Renal pelvis (tissue), 4 donors: ENCODE results near the gene RASA3. TPM values are rescaled to one million over a fixed set of nuclear protein-coding genes. Genes with fewer than 3 reads are reported as not detected.

Experiments used
- DNase-seq: peaks from one replicate; pipeline ENCODE4 v3.0.0-alpha.2; 2013
- polyA plus RNA-seq, 3 donors: library from polyadenylated mRNA; unstranded; fragments of 120-200 nt; gene quantifications; one replicate each; pipeline ENCODE4 v1.2.1, GENCODE V29; 2013; ENCODE audit not compliant: insufficient read length in 3 of 3

The RASA3 gene
- polyA plus RNA-seq, 3 donors, result 11.3 to 13.4 (median 12.1) TPM

- DNase-seq, result no peak
Measured at GRCh38 chr13:114004420-114005205, 127.8 kb downstream of the RASA3 start.

GRCh38 chr13:114002771-114003321, 129.6 kb downstream of the RASA3 start:
- no peak for DNase-seq

- DNase-seq, result no peak
Measured at GRCh38 chr13:114002009-114002544, 130.3 kb downstream of the RASA3 start.

- no peak for DNase-seq
Measured at GRCh38 chr13:114001331-114002008, 131.0 kb downstream of the RASA3 start.

- DNase-seq, result no peak
Measured at GRCh38 chr13:114000151-114001040, 132.0 kb downstream of the RASA3 start.

- no peak for DNase-seq
Measured at GRCh38 chr13:113999618-113999910, 132.9 kb downstream of the RASA3 start.

- DNase-seq, result no peak
Measured at GRCh38 chr13:113998781-113999617, 133.4 kb downstream of the RASA3 start.

GRCh38 chr13:113997845-113998751, 134.3 kb downstream of the RASA3 start:
- no peak for DNase-seq

GRCh38 chr13:113996912-113997745, 135.3 kb downstream of the RASA3 start:
- DNase-seq, result no peak

- DNase-seq, result no peak
Measured at GRCh38 chr13:113996081-113996911, 136.1 kb downstream of the RASA3 start.

GRCh38 chr13:113995051-113995601, 137.3 kb downstream of the RASA3 start:
- DNase-seq, result no peak

GRCh38 chr13:113992276-113993005, 140.0 kb downstream of the RASA3 start:
- no peak for DNase-seq

- DNase-seq, result no peak
Measured at GRCh38 chr13:113991676-113992179, 140.7 kb downstream of the RASA3 start.

- no peak for DNase-seq
Measured at GRCh38 chr13:113991191-113991669, 141.2 kb downstream of the RASA3 start.

GRCh38 chr13:113990321-113990837, 142.0 kb downstream of the RASA3 start:
- no peak for DNase-seq

- no peak for DNase-seq
Measured at GRCh38 chr13:113989585-113990300, 142.7 kb downstream of the RASA3 start.
